Neutrophil (primary cell): ENCODE data around the gene MIA3.

Source experiments
- H3K27ac ChIP-seq: fragments of 200-600 bp; sonication (generic); 2 replicates; pipeline ENCODE4 v1.5.1; 2016; ENCODE audit warnings: mild to moderate bottlenecking, moderate library complexity
- H3K27me3 ChIP-seq: fragments of 200-600 bp; sonication (generic); 2 replicates; pipeline ENCODE4 v1.6.0; 2016; ENCODE audit warnings: mild to moderate bottlenecking
- H3K36me3 ChIP-seq: fragments of 200-600 bp; sonication (generic); 2 replicates; pipeline ENCODE4 v1.5.1; 2017
- H3K4me1 ChIP-seq, 2 experiments: fragments of 200-600 bp in 1 of 2; sonication (generic) in 1 of 2; 1 replicate in 1 of 2; 2 replicates in 1 of 2; pipeline versions ENCODE4 v1.5.1 to v1.6.1; 2013 to 2016; ENCODE audit warnings: low read depth in 1 of 2, low read length in 1 of 2, mild to moderate bottlenecking in 1 of 2, moderate library complexity in 1 of 2; ENCODE audit not compliant: control insufficient read depth in 1 of 2, insufficient read depth in 1 of 2
- H3K4me3 ChIP-seq, 2 experiments: fragments of 200-600 bp in 1 of 2; sonication (generic) in 1 of 2; 1 replicate in 1 of 2; 2 replicates in 1 of 2; pipeline ENCODE4 v1.5.1; 2013 to 2016; ENCODE audit warnings: low read depth in 1 of 2, low read length in 1 of 2, mild to moderate bottlenecking in 1 of 2, moderate library complexity in 1 of 2
- H3K9me3 ChIP-seq: fragments of 200-600 bp; sonication (generic); 2 replicates; pipeline ENCODE4 v1.5.1; 2016
- TF ChIP-seq, protein P1 (sequence below): fragments of 200-600 bp; sonication (generic); IDR thresholded peaks from 2 replicates; pipeline ENCODE4 v1.5.1; 2016; ENCODE audit warnings: antibody characterized with exemption

The MIA3 gene

DNA sequence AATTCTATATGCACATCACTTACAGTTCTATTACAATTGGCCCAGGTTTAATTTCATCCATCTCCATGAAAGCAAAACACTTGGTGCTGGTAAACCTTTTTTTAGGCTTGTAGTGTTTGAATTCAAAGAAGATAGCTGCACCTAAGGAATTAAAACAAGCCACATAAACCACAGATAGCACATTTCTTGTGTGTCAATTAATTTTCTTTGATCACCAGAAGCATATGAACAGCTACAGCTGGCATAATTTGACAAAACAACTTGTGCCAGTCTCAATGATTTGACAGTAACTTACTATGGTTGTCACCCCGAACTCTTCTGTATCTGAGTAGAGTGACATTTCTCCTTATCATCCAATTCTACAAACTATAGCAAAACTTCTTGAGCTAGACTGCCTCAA, 52.2 kb downstream of the MIA3 start:
- Histone ChIP-seq H3K4me1 (no peaks in the 10 kb centered on the region), H3K9me3 (no peaks in the 10 kb centered on the region), H3K36me3 (peaks cover 78% of the 10 kb centered on the region), H3K4me3 (no peak overlapping the region), H3K27me3 (no peaks in the 10 kb centered on the region), H3K27ac (no peak overlapping the region)
- TF ChIP-seq, protein P1, sequence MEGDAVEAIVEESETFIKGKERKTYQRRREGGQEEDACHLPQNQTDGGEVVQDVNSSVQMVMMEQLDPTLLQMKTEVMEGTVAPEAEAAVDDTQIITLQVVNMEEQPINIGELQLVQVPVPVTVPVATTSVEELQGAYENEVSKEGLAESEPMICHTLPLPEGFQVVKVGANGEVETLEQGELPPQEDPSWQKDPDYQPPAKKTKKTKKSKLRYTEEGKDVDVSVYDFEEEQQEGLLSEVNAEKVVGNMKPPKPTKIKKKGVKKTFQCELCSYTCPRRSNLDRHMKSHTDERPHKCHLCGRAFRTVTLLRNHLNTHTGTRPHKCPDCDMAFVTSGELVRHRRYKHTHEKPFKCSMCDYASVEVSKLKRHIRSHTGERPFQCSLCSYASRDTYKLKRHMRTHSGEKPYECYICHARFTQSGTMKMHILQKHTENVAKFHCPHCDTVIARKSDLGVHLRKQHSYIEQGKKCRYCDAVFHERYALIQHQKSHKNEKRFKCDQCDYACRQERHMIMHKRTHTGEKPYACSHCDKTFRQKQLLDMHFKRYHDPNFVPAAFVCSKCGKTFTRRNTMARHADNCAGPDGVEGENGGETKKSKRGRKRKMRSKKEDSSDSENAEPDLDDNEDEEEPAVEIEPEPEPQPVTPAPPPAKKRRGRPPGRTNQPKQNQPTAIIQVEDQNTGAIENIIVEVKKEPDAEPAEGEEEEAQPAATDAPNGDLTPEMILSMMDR, result no peak

DNA sequence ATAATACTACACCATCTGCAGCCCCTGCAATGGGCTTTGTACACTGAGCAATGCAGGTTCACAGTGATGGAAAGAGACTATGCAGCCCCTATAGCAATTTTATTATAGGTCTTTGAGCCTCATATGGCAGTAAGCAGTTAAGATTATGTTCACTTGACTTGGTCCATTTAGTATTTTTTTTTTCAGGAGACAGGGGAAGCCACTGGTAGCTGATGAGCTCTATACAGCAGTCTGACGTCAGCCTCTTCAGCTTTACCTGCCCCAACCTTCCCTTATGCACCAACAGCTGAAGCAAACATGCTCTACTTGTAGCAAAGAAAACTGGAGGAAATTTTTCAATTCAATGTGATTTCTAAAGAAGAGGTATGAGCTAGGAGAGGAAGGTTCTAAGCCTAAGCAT, 62.2 kb downstream of the MIA3 start:
- H3K9me3 ChIP-seq, result no peaks in the 10 kb centered on the region
- H3K4me1 ChIP-seq, result no peaks in the 10 kb centered on the region
- no peaks in the 10 kb centered on the region for H3K27me3 ChIP-seq
- TF ChIP-seq, protein P1, result no peak
- no peak overlapping the region for H3K27ac ChIP-seq
- H3K36me3 ChIP-seq, result peaks cover 27% of the 10 kb centered on the region
- no peak overlapping the region for H3K4me3 ChIP-seq

DNA sequence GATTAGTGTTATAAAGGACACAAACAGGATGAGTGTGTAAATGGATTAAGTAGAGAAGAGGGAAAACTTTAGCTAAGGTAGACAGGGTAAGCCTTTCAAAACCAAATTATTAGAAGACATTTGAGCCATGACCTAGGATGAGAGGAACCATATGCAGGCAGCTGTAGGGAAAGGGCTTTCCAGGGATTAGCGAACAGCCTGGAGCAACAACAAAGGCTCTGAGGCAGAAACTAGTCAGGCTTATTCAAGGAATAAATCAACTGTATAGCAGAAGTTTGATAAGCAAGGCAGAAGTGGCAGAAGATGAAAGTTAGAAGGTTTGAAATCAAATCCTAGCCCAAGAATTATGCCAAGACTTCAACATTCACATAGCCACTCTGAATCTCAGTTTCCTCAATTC, 73.1 kb downstream of the MIA3 start:
- TF ChIP-seq, protein P1, result no peak
- H3K27me3 ChIP-seq, result no peaks in the 10 kb centered on the region
- no peaks in the 10 kb centered on the region for H3K9me3 ChIP-seq
- H3K27ac ChIP-seq, result no peak overlapping the region
- H3K36me3 ChIP-seq, result peaks cover 37% of the 10 kb centered on the region
- H3K4me1 ChIP-seq, result no peaks in the 10 kb centered on the region
- no peak overlapping the region for H3K4me3 ChIP-seq

DNA sequence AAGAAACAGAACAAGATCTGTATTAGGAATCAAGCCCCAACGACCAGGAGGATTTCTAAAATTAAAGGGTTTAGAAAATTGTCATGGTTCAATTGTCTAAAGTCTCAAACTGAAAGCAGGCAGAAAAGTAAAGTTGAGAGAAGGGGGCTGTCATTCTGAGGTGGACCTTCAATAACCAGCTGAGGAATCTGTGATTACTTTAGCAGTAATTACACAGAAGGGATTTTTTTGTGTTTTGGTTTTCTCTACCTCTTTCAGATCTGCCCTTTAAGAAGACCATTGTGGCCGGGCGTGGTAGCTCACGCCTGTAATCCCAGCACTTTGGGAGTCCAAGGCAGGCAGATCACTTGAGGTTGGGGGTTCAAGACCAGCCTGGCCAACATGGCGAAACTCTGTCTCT, 77.0 kb downstream of the MIA3 start:
- peaks cover 26% of the 10 kb centered on the region for H3K36me3 ChIP-seq
- H3K27ac ChIP-seq, result no peak overlapping the region
- H3K9me3 ChIP-seq, result no peaks in the 10 kb centered on the region
- TF ChIP-seq, protein P1, result no peak
- H3K4me3 ChIP-seq, result no peak overlapping the region
- no peaks in the 10 kb centered on the region for H3K4me1 ChIP-seq
- H3K27me3 ChIP-seq, result no peaks in the 10 kb centered on the region

DNA sequence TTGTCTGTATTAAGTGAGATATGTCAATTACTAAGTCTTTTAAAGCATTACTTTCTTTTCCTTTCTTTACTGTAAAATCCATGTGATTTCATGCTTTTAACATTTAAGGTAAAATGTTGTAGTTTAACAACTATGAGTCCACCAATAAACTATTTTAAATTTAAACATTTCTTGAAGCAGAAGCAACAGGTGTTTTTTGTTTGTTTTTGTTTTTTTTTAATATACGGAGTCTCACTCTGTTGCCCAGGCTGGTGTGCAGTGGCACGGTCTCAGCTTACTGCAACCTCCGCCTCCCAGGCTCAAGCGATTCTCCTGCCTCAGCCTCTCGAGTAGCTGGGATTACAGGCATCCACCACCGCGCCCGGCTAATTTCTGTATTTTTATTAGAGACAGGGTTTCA, 78.8 kb downstream of the MIA3 start:
- TF ChIP-seq, protein P1, result no peak
- peaks cover 30% of the 10 kb centered on the region for H3K36me3 ChIP-seq
- no peaks in the 10 kb centered on the region for H3K27me3 ChIP-seq
- H3K4me1 ChIP-seq, result no peaks in the 10 kb centered on the region
- no peak overlapping the region for H3K27ac ChIP-seq
- no peak overlapping the region for H3K4me3 ChIP-seq
- no peaks in the 10 kb centered on the region for H3K9me3 ChIP-seq

DNA sequence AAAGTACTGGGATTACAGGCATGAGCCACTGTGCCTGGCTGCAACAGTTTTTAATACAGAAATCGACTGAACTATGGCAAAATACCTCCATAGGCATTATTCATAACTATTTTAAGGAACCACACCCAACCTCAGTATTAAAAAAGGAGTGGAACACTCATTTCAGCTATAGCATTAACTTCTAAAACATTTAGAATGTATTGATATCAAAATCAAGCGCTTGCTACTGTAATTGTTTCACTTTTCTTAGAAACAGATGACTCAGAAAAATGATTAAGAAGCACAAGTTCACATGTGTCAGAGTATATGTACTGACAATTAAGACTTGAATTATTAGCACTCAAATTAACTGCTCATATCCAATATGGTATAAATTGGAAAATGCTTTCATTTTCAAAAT, 79.3 kb downstream of the MIA3 start:
- Histone ChIP-seq H3K36me3 (peaks cover 30% of the 10 kb centered on the region), H3K4me3 (no peak overlapping the region), H3K27me3 (no peaks in the 10 kb centered on the region), H3K27ac (no peak overlapping the region), H3K9me3 (no peaks in the 10 kb centered on the region), H3K4me1 (no peaks in the 10 kb centered on the region)
- TF ChIP-seq, protein P1, result no peak
